ENCODE measurements around the gene FADS2.

- no peak for TF ChIP-seq CTCF (IDR thresholded peaks at IDR 0.05)
- TF ChIP-seq POLR2A (IDR thresholded peaks at IDR 0.05) = no peak
Observed at GRCh38 chr11:61830237-61831105, 2.4 kb downstream of the FADS2 start.
